ENCODE data around the gene ANKRD13B. TPM values are rescaled to one million over a fixed set of nuclear protein-coding genes. Genes with fewer than 3 reads are reported as not detected.
"Not testable (repeated sequence)": the region's sequence is repeated elsewhere in the genome, so short reads cannot be mapped to it uniquely, and the experiment has no call there.

The ANKRD13B gene
- total and polyA plus RNA-seq, 2 donors (not counting 1 experiment from before 2014, with no cell fraction given) = 1.6 to 2.8 TPM

- Mint-ChIP-seq H3K27ac (no peak overlapping the region), H3K4me3 (no peak overlapping the region), H3K9me3 (ENCODE audit: insufficient read depth) (no peaks in the 10 kb centered on the region), H3K27me3 (no peaks in the 10 kb centered on the region), H3K4me1 (peaks cover 4% of the 10 kb centered on the region)
- H4K20me1 ChIP-seq (ENCODE audit: control insufficient read depth, insufficient read depth, low read length, poor library complexity, severe bottlenecking) = no peaks in the 10 kb centered on the region
- ChIA-PET CTCF (interaction anchor here (0.9 kb wide), 1 partner anchor 10 kb away, joined by 3 read pairs; no protein-coding TSS in a partner anchor), POLR2A (no interaction called here)
- no peak overlapping the region for H3K4me2 ChIP-seq (replicated peaks; ENCODE audit: low read depth, low read length, poor library complexity, severe bottlenecking)
- H3K27me3 ChIP-seq (replicated peaks in 1 of 4; ENCODE audit: control extremely low read depth in 1 of 4, control insufficient read depth in 3 of 4, insufficient read depth in 4 of 4, low read length in 3 of 4) = no peaks in the 10 kb centered on the region
- H3K36me3 ChIP-seq (replicated peaks in 1 of 2; ENCODE audit: control extremely low read depth in 1 of 2, control insufficient read depth in 1 of 2, extremely low read depth in 1 of 2, insufficient read depth in 2 of 2, low read length in 1 of 2) = peaks cover 30 to 68% of the 10 kb centered on the region in 2 experiments
- TF ChIP-seq CTCF (IDR thresholded peaks at IDR 0.05) = no peak
- TF ChIP-seq EZH2 (IDR thresholded peaks at IDR 0.05; ENCODE audit: borderline replicate concordance, insufficient read depth, low read depth, low read length, poor library complexity, severe bottlenecking) = no peak
- H2AFZ ChIP-seq (ENCODE audit: insufficient read depth, low read depth, low read length, poor library complexity, severe bottlenecking) = no peak overlapping the region
- no peaks in the 10 kb centered on the region for H3K9me3 ChIP-seq (ENCODE audit: control extremely low read depth in 1 of 3, control insufficient read depth in 2 of 3, insufficient read depth in 1 of 3, low read length in 2 of 3)
- no peak overlapping the region for H3K9ac ChIP-seq (ENCODE audit: low read length)
- intact Hi-C loops (cut with micrococcal nuclease) = no loop called here
- H3K4me3 ChIP-seq (ENCODE audit: control extremely low read depth in 1 of 5, extremely low read depth in 1 of 5, insufficient read depth in 1 of 5, low read depth in 2 of 5, low read length in 4 of 5) = no peak overlapping the region
- no peak for ATAC-seq (ENCODE audit: low read depth)
- peaks cover 10% of the 10 kb centered on the region for H3K79me2 ChIP-seq (ENCODE audit: control insufficient read depth, insufficient read depth, low read length)
- WGBS (ENCODE audit: insufficient coverage) = 100% methylated on average over 2 of the region's 5 CpGs
- H3K27ac ChIP-seq (ENCODE audit: low read length in 2 of 2) = no peak overlapping the region
- DNase-seq = no peak
- H3K4me1 ChIP-seq (ENCODE audit: control insufficient read depth in 2 of 2, insufficient read depth in 2 of 2, low read length in 2 of 2) = no peaks in the 10 kb centered on the region
Observed at GRCh38 chr17:29649359-29649758, 56.4 kb downstream of the ANKRD13B start.

- H3K4me3 Mint-ChIP-seq = no peak overlapping the region
- no peaks in the 10 kb centered on the region for H3K27me3 ChIP-seq (replicated peaks in 1 of 4; ENCODE audit: control extremely low read depth in 1 of 4, control insufficient read depth in 3 of 4, insufficient read depth in 4 of 4, low read length in 3 of 4)
- TF ChIP-seq CTCF (IDR thresholded peaks at IDR 0.05) = no peak
- TF ChIP-seq EZH2 (IDR thresholded peaks at IDR 0.05; ENCODE audit: borderline replicate concordance, insufficient read depth, low read depth, low read length, poor library complexity, severe bottlenecking) = no peak
- no peak overlapping the region for H3K9ac ChIP-seq (ENCODE audit: low read length)
- H3K4me1 ChIP-seq (ENCODE audit: control insufficient read depth in 2 of 2, insufficient read depth in 2 of 2, low read length in 2 of 2) = no peaks in the 10 kb centered on the region
- ChIA-PET CTCF (interaction anchor here (0.9 kb wide), 1 partner anchor 11 kb away, joined by 3 read pairs; no protein-coding TSS in a partner anchor), POLR2A (no interaction called here)
- WGBS (ENCODE audit: insufficient coverage) = 89% methylated on average over 3 of the region's 4 CpGs
- H3K36me3 ChIP-seq (replicated peaks in 1 of 2; ENCODE audit: control extremely low read depth in 1 of 2, control insufficient read depth in 1 of 2, extremely low read depth in 1 of 2, insufficient read depth in 2 of 2, low read length in 1 of 2) = peaks cover 25 to 69% of the 10 kb centered on the region in 2 experiments
- no peak overlapping the region for H2AFZ ChIP-seq (ENCODE audit: insufficient read depth, low read depth, low read length, poor library complexity, severe bottlenecking)
- DNase-seq (no peak), ATAC-seq (ENCODE audit: low read depth) (no peak)
- no peaks in the 10 kb centered on the region for H3K27me3 Mint-ChIP-seq
- H3K4me2 ChIP-seq (replicated peaks; ENCODE audit: low read depth, low read length, poor library complexity, severe bottlenecking) = no peak overlapping the region
- intact Hi-C loops (cut with micrococcal nuclease) = no loop called here
- H3K79me2 ChIP-seq (ENCODE audit: control insufficient read depth, insufficient read depth, low read length) = peaks cover 10% of the 10 kb centered on the region
- no peak overlapping the region for H3K4me3 ChIP-seq (ENCODE audit: control extremely low read depth in 1 of 5, extremely low read depth in 1 of 5, insufficient read depth in 1 of 5, low read depth in 2 of 5, low read length in 4 of 5)
- H3K27ac Mint-ChIP-seq = peak overlapping the region; percentile 78
- H3K9me3 Mint-ChIP-seq (ENCODE audit: insufficient read depth) = no peaks in the 10 kb centered on the region
- no peaks in the 10 kb centered on the region for H3K9me3 ChIP-seq (ENCODE audit: control extremely low read depth in 1 of 3, control insufficient read depth in 2 of 3, insufficient read depth in 1 of 3, low read length in 2 of 3)
- peaks cover 4% of the 10 kb centered on the region for H3K4me1 Mint-ChIP-seq
- no peaks in the 10 kb centered on the region for H4K20me1 ChIP-seq (ENCODE audit: control insufficient read depth, insufficient read depth, low read length, poor library complexity, severe bottlenecking)
- H3K27ac ChIP-seq (ENCODE audit: low read length in 2 of 2) = peak overlapping the region in 1 of 2 donors; percentile 35
Observed at GRCh38 chr17:29650396-29650795, 57.5 kb downstream of the ANKRD13B start.

- H3K4me3 ChIP-seq (ENCODE audit: control extremely low read depth in 1 of 5, extremely low read depth in 1 of 5, insufficient read depth in 1 of 5, low read depth in 2 of 5, low read length in 4 of 5); H3K27ac ChIP-seq (ENCODE audit: low read length in 2 of 2); H3K27ac Mint-ChIP-seq; H3K4me1 Mint-ChIP-seq; DNase-seq; H3K4me1 ChIP-seq (ENCODE audit: control insufficient read depth in 2 of 2, insufficient read depth in 2 of 2, low read length in 2 of 2); ATAC-seq (ENCODE audit: low read depth); H3K9ac ChIP-seq (ENCODE audit: low read length); H3K9me3 ChIP-seq (ENCODE audit: control extremely low read depth in 1 of 3, control insufficient read depth in 2 of 3, insufficient read depth in 1 of 3, low read length in 2 of 3); H3K27me3 Mint-ChIP-seq; H3K27me3 ChIP-seq (replicated peaks in 1 of 4; ENCODE audit: control extremely low read depth in 1 of 4, control insufficient read depth in 3 of 4, insufficient read depth in 4 of 4, low read length in 3 of 4); POLR2A ChIA-PET; H3K79me2 ChIP-seq (ENCODE audit: control insufficient read depth, insufficient read depth, low read length); H2AFZ ChIP-seq (ENCODE audit: insufficient read depth, low read depth, low read length, poor library complexity, severe bottlenecking); H3K4me3 Mint-ChIP-seq; H3K4me2 ChIP-seq (replicated peaks; ENCODE audit: low read depth, low read length, poor library complexity, severe bottlenecking); intact Hi-C loops (cut with micrococcal nuclease); H3K9me3 Mint-ChIP-seq (ENCODE audit: insufficient read depth); H4K20me1 ChIP-seq (ENCODE audit: control insufficient read depth, insufficient read depth, low read length, poor library complexity, severe bottlenecking): not testable (repeated sequence)
- CTCF ChIA-PET = interaction anchor here (1.7 kb wide), 1 partner anchor 13 kb away, joined by 7 read pairs; no protein-coding TSS in a partner anchor
- H3K36me3 ChIP-seq (replicated peaks in 1 of 2; ENCODE audit: control extremely low read depth in 1 of 2, control insufficient read depth in 1 of 2, extremely low read depth in 1 of 2, insufficient read depth in 2 of 2, low read length in 1 of 2) = peaks cover 18 to 73% of the 10 kb centered on the region in 2 experiments
- 80% methylated on average over 1 of the region's 7 CpGs for WGBS (ENCODE audit: insufficient coverage)
Observed at GRCh38 chr17:29651913-29652312, 59.0 kb downstream of the ANKRD13B start.
